HCT116 (cell line): ENCODE data around the gene TAF12.

Experiments
- CTCF ChIP-seq, 3 experiments: fragments of 200-600 bp in 1 of 3; sonication (generic) in 1 of 3; IDR thresholded peaks in 2 of 3; conservative IDR thresholded peaks in 1 of 3; 2 replicates each; pipeline ENCODE4 v1.5.1; 2012 to 2017; ENCODE audit warnings: low read depth in 2 of 3, low read length in 2 of 3, antibody characterized with exemption in 1 of 3, borderline replicate concordance in 1 of 3, control low read depth in 1 of 3, mild to moderate bottlenecking in 1 of 3, mixed read lengths in 1 of 3, mixed run types in 1 of 3, moderate library complexity in 1 of 3; ENCODE audit not compliant: insufficient read depth in 1 of 3
- EZH2 ChIP-seq: fragments of 200-600 bp; sonication (generic); IDR thresholded peaks from 2 replicates; pipeline ENCODE4 v1.6.1; 2017; ENCODE audit warnings: antibody characterized with exemption, mixed run types
- POLR2A ChIP-seq: IDR thresholded peaks from 2 replicates; pipeline ENCODE4 v1.7.0; 2011; ENCODE audit warnings: borderline replicate concordance; ENCODE audit not compliant: insufficient read depth, insufficient read length; ENCODE audit errors: extremely low read depth
- REST ChIP-seq: IDR thresholded peaks from 2 replicates; pipeline ENCODE4 v1.6.1; 2012; ENCODE audit warnings: low read depth
- TF ChIP-seq, protein P1 (sequence below): IDR thresholded peaks from 2 replicates; pipeline ENCODE4 v1.6.1; 2012

- TF ChIP-seq CTCF (IDR thresholded peaks at IDR 0.05 in 2 of 3, conservative IDR thresholded peaks at IDR 0.05 in 1 of 3; ENCODE audit: borderline replicate concordance in 1 of 3, insufficient read depth in 1 of 3, low read depth in 2 of 3, low read length in 2 of 3) (no peak), POLR2A (no peak), EZH2 (no peak), REST (no peak)
- TF ChIP-seq, protein P1, sequence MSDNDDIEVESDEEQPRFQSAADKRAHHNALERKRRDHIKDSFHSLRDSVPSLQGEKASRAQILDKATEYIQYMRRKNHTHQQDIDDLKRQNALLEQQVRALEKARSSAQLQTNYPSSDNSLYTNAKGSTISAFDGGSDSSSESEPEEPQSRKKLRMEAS, result no peak
These were observed 33.0 kb upstream of the TAF12 start for GRCh38 chr1:28675924-28676257.
